ENCODE results near the gene PRDM12. TPM values are rescaled to one million over a fixed set of nuclear protein-coding genes. Genes with fewer than 3 reads are reported as not detected.

PRDM12 gene
- total and polyA plus RNA-seq, 2 experiments from 2014 or later = 0.11 TPM; not detected in 1

DNA sequence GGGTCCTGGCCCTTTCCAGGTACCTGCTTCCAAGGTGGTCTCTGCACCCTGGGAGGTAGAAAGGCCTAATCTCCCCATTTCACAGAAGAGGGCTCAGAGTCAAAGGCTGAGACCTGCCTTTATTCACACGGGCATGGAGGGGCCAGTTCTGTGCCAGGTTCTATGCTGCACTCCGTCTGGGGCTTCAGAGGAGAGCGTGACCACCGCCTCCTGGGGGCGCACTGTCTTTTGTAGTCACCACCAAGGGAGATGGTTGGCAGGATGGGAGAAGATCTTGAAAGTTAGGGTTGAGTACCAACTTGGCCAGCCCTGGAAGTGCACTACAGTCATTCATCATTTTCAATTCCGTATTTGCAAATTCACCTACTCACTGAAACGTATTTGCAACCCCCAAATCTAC is 23.7 kb upstream of the PRDM12 start:
- H3K27ac Mint-ChIP-seq = no peak overlapping the region
- H3K36me3 ChIP-seq (ENCODE audit: insufficient read depth) = peaks cover 3% of the 10 kb centered on the region; the same call in 1 of the 2 replicates
- peak; percentile 46 for DNase-seq (ENCODE audit: low spot score)
- H3K9me3 Mint-ChIP-seq = no peaks in the 10 kb centered on the region
- no peaks in the 10 kb centered on the region for H3K27me3 ChIP-seq (ENCODE audit: insufficient read depth)
- peaks cover 5% of the 10 kb centered on the region for H3K27me3 Mint-ChIP-seq (ENCODE audit: insufficient read depth, low read depth, poor library complexity)
- H3F3A ChIP-seq (replicated peaks; ENCODE audit: low read depth) = 0 out of 2 replicates have a peak, but pooled peaks cover 6% of the 10 kb centered on the region
- peaks cover 18% of the 10 kb centered on the region for H3K4me1 Mint-ChIP-seq
- no peak overlapping the region for H3K4me3 Mint-ChIP-seq
- H3K4me2 ChIP-seq = no peak overlapping the region
- H3K4me3 ChIP-seq = no peak overlapping the region
- TF ChIP-seq, protein P1, sequence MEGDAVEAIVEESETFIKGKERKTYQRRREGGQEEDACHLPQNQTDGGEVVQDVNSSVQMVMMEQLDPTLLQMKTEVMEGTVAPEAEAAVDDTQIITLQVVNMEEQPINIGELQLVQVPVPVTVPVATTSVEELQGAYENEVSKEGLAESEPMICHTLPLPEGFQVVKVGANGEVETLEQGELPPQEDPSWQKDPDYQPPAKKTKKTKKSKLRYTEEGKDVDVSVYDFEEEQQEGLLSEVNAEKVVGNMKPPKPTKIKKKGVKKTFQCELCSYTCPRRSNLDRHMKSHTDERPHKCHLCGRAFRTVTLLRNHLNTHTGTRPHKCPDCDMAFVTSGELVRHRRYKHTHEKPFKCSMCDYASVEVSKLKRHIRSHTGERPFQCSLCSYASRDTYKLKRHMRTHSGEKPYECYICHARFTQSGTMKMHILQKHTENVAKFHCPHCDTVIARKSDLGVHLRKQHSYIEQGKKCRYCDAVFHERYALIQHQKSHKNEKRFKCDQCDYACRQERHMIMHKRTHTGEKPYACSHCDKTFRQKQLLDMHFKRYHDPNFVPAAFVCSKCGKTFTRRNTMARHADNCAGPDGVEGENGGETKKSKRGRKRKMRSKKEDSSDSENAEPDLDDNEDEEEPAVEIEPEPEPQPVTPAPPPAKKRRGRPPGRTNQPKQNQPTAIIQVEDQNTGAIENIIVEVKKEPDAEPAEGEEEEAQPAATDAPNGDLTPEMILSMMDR (conservative IDR thresholded peaks at IDR 0.05; ENCODE audit: low read depth in 2 of 2) = peak; percentile 49 to 72
- TF ChIP-seq ZNF331 (CRISPR knock-in tag; IDR thresholded peaks at IDR 0.05; ENCODE audit: low read depth) (no peak), NANOG (IDR thresholded peaks at IDR 0.05; ENCODE audit: borderline replicate concordance) (no peak)
- TF ChIP-seq, protein P2, sequence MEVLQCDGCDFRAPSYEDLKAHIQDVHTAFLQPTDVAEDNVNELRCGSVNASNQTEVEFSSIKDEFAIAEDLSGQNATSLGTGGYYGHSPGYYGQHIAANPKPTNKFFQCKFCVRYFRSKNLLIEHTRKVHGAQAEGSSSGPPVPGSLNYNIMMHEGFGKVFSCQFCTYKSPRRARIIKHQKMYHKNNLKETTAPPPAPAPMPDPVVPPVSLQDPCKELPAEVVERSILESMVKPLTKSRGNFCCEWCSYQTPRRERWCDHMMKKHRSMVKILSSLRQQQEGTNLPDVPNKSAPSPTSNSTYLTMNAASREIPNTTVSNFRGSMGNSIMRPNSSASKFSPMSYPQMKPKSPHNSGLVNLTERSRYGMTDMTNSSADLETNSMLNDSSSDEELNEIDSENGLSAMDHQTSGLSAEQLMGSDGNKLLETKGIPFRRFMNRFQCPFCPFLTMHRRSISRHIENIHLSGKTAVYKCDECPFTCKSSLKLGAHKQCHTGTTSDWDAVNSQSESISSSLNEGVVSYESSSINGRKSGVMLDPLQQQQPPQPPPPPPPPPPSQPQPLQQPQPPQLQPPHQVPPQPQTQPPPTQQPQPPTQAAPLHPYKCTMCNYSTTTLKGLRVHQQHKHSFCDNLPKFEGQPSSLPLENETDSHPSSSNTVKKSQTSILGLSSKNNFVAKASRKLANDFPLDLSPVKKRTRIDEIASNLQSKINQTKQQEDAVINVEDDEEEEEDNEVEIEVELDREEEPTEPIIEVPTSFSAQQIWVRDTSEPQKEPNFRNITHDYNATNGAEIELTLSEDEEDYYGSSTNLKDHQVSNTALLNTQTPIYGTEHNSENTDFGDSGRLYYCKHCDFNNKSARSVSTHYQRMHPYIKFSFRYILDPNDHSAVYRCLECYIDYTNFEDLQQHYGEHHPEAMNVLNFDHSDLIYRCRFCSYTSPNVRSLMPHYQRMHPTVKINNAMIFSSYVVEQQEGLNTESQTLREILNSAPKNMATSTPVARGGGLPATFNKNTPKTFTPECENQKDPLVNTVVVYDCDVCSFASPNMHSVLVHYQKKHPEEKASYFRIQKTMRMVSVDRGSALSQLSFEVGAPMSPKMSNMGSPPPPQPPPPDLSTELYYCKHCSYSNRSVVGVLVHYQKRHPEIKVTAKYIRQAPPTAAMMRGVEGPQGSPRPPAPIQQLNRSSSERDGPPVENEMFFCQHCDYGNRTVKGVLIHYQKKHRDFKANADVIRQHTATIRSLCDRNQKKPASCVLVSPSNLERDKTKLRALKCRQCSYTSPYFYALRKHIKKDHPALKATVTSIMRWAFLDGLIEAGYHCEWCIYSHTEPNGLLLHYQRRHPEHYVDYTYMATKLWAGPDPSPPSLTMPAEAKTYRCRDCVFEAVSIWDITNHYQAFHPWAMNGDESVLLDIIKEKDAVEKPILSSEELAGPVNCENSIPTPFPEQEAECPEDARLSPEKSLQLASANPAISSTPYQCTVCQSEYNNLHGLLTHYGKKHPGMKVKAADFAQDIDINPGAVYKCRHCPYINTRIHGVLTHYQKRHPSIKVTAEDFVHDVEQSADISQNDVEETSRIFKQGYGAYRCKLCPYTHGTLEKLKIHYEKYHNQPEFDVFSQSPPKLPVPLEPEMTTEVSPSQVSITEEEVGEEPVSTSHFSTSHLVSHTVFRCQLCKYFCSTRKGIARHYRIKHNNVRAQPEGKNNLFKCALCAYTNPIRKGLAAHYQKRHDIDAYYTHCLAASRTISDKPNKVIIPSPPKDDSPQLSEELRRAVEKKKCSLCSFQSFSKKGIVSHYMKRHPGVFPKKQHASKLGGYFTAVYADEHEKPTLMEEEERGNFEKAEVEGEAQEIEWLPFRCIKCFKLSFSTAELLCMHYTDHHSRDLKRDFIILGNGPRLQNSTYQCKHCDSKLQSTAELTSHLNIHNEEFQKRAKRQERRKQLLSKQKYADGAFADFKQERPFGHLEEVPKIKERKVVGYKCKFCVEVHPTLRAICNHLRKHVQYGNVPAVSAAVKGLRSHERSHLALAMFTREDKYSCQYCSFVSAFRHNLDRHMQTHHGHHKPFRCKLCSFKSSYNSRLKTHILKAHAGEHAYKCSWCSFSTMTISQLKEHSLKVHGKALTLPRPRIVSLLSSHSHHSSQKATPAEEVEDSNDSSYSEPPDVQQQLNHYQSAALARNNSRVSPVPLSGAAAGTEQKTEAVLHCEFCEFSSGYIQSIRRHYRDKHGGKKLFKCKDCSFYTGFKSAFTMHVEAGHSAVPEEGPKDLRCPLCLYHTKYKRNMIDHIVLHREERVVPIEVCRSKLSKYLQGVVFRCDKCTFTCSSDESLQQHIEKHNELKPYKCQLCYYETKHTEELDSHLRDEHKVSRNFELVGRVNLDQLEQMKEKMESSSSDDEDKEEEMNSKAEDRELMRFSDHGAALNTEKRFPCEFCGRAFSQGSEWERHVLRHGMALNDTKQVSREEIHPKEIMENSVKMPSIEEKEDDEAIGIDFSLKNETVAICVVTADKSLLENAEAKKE (CRISPR knock-in tag; IDR thresholded peaks at IDR 0.05) = no peak
- TF ChIP-seq, protein P3, sequence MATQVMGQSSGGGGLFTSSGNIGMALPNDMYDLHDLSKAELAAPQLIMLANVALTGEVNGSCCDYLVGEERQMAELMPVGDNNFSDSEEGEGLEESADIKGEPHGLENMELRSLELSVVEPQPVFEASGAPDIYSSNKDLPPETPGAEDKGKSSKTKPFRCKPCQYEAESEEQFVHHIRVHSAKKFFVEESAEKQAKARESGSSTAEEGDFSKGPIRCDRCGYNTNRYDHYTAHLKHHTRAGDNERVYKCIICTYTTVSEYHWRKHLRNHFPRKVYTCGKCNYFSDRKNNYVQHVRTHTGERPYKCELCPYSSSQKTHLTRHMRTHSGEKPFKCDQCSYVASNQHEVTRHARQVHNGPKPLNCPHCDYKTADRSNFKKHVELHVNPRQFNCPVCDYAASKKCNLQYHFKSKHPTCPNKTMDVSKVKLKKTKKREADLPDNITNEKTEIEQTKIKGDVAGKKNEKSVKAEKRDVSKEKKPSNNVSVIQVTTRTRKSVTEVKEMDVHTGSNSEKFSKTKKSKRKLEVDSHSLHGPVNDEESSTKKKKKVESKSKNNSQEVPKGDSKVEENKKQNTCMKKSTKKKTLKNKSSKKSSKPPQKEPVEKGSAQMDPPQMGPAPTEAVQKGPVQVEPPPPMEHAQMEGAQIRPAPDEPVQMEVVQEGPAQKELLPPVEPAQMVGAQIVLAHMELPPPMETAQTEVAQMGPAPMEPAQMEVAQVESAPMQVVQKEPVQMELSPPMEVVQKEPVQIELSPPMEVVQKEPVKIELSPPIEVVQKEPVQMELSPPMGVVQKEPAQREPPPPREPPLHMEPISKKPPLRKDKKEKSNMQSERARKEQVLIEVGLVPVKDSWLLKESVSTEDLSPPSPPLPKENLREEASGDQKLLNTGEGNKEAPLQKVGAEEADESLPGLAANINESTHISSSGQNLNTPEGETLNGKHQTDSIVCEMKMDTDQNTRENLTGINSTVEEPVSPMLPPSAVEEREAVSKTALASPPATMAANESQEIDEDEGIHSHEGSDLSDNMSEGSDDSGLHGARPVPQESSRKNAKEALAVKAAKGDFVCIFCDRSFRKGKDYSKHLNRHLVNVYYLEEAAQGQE (IDR thresholded peaks at IDR 0.05; ENCODE audit: unreplicated experiment) = no peak
- H3K4me1 ChIP-seq (ENCODE audit: insufficient read depth) = peaks cover 19% of the 10 kb centered on the region; the same call in 1 of the 2 replicates
- peaks cover 12% of the 10 kb centered on the region; the same call in 2 of the 3 replicates for H3K36me3 Mint-ChIP-seq (ENCODE audit: low read depth)
- no peaks in the 10 kb centered on the region for H3K9me2 ChIP-seq (ENCODE audit: insufficient read depth)
- H3K27ac ChIP-seq (ENCODE audit: low read depth) = no peak overlapping the region
- H4K20me1 ChIP-seq (replicated peaks; ENCODE audit: insufficient read depth) = peaks cover 8% of the 10 kb centered on the region; the same call in 1 of the 2 replicates
- no peaks in the 10 kb centered on the region for H3K79me2 ChIP-seq (replicated peaks; ENCODE audit: insufficient read depth)
- peak; percentile 54 for ATAC-seq
- H2AFZ ChIP-seq = no peak overlapping the region

All from GM23338 (cell line).